Measurements from ENCODE around the gene PCDH12. TPM values are rescaled to one million over a fixed set of nuclear protein-coding genes. Genes with fewer than 3 reads are reported as not detected.

Gene PCDH12
- total RNA-seq, 1 experiment from 2014 or later = not detected

DNA sequence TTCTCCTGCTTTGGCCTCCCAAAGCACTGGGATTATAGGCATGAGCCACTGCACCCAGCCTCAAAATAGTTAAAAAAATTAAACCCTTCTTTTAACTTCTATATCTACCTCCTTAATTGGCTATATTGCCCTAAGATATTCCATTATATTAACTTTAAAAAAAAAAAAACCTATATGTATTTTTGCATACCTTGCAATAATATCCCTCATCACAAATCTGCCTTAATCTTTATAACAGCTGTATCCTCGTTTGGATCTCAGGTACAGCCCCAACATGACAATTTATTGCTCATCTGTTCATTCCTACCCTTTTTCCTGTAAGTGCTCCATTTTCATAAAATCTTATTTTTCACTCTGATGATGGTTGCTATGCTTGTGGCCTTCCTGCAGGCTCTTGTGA lies 42.2 kb upstream of the PCDH12 start:
- H3K4me2 ChIP-seq (ENCODE audit: insufficient read depth, insufficient read length, low read length) = no peak overlapping the region
- no peaks in the 10 kb centered on the region for H3K27me3 ChIP-seq (ENCODE audit: insufficient read depth, low read length)
- H2BK12ac ChIP-seq (ENCODE audit: insufficient read length, low read depth, low read length) = no peak overlapping the region
- no peaks in the 10 kb centered on the region for H3K79me2 ChIP-seq (ENCODE audit: insufficient read depth, low read length)
- H2AK5ac ChIP-seq (ENCODE audit: insufficient read length, low read length) = no peak overlapping the region
- no peak overlapping the region for H4K8ac ChIP-seq (replicated peaks; ENCODE audit: insufficient read length, low read depth, low read length)
- TF ChIP-seq, protein P1, sequence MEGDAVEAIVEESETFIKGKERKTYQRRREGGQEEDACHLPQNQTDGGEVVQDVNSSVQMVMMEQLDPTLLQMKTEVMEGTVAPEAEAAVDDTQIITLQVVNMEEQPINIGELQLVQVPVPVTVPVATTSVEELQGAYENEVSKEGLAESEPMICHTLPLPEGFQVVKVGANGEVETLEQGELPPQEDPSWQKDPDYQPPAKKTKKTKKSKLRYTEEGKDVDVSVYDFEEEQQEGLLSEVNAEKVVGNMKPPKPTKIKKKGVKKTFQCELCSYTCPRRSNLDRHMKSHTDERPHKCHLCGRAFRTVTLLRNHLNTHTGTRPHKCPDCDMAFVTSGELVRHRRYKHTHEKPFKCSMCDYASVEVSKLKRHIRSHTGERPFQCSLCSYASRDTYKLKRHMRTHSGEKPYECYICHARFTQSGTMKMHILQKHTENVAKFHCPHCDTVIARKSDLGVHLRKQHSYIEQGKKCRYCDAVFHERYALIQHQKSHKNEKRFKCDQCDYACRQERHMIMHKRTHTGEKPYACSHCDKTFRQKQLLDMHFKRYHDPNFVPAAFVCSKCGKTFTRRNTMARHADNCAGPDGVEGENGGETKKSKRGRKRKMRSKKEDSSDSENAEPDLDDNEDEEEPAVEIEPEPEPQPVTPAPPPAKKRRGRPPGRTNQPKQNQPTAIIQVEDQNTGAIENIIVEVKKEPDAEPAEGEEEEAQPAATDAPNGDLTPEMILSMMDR (conservative IDR thresholded peaks at IDR 0.05) = no peak
- no peak overlapping the region for H4K5ac ChIP-seq (ENCODE audit: insufficient read length, low read depth, low read length)
- no peak overlapping the region for H4K91ac ChIP-seq (ENCODE audit: insufficient read length, low read depth, low read length)
- H3K4me1 ChIP-seq (ENCODE audit: insufficient read depth, low read length) = no peaks in the 10 kb centered on the region
- no peak overlapping the region for H3K23ac ChIP-seq (ENCODE audit: insufficient read length, low read depth, low read length)
- no peaks in the 10 kb centered on the region for H3K9me3 ChIP-seq (ENCODE audit: control insufficient read depth, low read depth, low read length)
- H3K9ac ChIP-seq (ENCODE audit: extremely low read depth, insufficient read length, low read length) = no peak overlapping the region
- no peaks in the 10 kb centered on the region for H4K20me1 ChIP-seq (ENCODE audit: control insufficient read depth, insufficient read depth, insufficient read length)
- H2BK120ac ChIP-seq (ENCODE audit: low read depth, low read length, poor library complexity, severe bottlenecking) = no peak overlapping the region
- Mint-ChIP-seq H3K27ac (no peak overlapping the region), H3K9me3 (peaks cover 0 to 3% of the 10 kb centered on the region in 2 experiments; a peak in 1 of 5 replicates), H3K36me3 (ENCODE audit: insufficient read depth in 1 of 3, low read depth in 3 of 3) (peaks cover 19 to 64% (median 51%) of the 10 kb centered on the region in 3 experiments; a peak in 6 of 7 replicates), H3K27me3 (ENCODE audit: low read depth) (no peaks in the 10 kb centered on the region), H3K4me1 (no peaks in the 10 kb centered on the region), H3K4me3 (no peak overlapping the region)
- H3K18ac ChIP-seq (ENCODE audit: insufficient read length, low read depth, low read length) = no peak overlapping the region
- no peak overlapping the region for H2BK20ac ChIP-seq (ENCODE audit: low read depth, low read length, poor library complexity, severe bottlenecking)
- no peak overlapping the region for H2BK15ac ChIP-seq (ENCODE audit: low read depth, low read length)
- no peak overlapping the region for H3T11ph ChIP-seq (ENCODE audit: low read length)
- H3K14ac ChIP-seq (ENCODE audit: insufficient read depth, low read length) = no peak overlapping the region
- no peaks in the 10 kb centered on the region for H3K23me2 ChIP-seq (ENCODE audit: insufficient read length, low read depth, low read length, poor library complexity, severe bottlenecking)
- H3K4ac ChIP-seq (ENCODE audit: low read depth, low read length) = no peak overlapping the region
- no peaks in the 10 kb centered on the region for H3K79me1 ChIP-seq (ENCODE audit: insufficient read depth, low read depth, low read length, poor library complexity, severe bottlenecking)
- H3K56ac ChIP-seq (ENCODE audit: insufficient read length, low read depth, low read length) = no peak overlapping the region
- DNase-seq = no peak
- H2BK5ac ChIP-seq (ENCODE audit: insufficient read length, low read length) = no peak overlapping the region
- H3K27ac ChIP-seq (ENCODE audit: insufficient read length, low read depth, low read length) = no peak overlapping the region
- no peak overlapping the region for H2AFZ ChIP-seq (ENCODE audit: low read length)
- no CpG with 5 or more reads among the region's 1 CpG for WGBS (ENCODE audit: extremely low coverage, insufficient read length, low lambda C conversion rate)
